Hematopoietic multipotent progenitor cell treated with erythropoietin and hydrocortisone succinate and interleukin-3 and kit ligand, for 8 days (in vitro differentiated cells): ENCODE data around the gene ARHGAP22.

Experiments
- DNase-seq: peaks from one replicate; pipeline ENCODE4 v3.0.0-alpha.2; 2015

Gene ARHGAP22

GRCh38 chr10:48550071-48550691 is 54.7 kb downstream of the ARHGAP22 start:
- DNase-seq = no peak

GRCh38 chr10:48549236-48549635 is 55.6 kb downstream of the ARHGAP22 start:
- no peak for DNase-seq

GRCh38 chr10:48548531-48549135 is 56.2 kb downstream of the ARHGAP22 start:
- no peak for DNase-seq

- DNase-seq = no peak
Measured at GRCh38 chr10:48547981-48548380, 56.9 kb downstream of the ARHGAP22 start.

GRCh38 chr10:48547061-48547895 is 57.6 kb downstream of the ARHGAP22 start:
- no peak for DNase-seq

- no peak for DNase-seq
Measured at GRCh38 chr10:48545462-48546145, 59.3 kb downstream of the ARHGAP22 start.

- no peak for DNase-seq
Measured at GRCh38 chr10:48543182-48543844, 61.6 kb downstream of the ARHGAP22 start.

- no peak for DNase-seq
Measured at GRCh38 chr10:48542471-48543181, 62.2 kb downstream of the ARHGAP22 start.

- DNase-seq = no peak
Measured at GRCh38 chr10:48541144-48541795, 63.6 kb downstream of the ARHGAP22 start.

- no peak for DNase-seq
Measured at GRCh38 chr10:48538611-48539010, 66.3 kb downstream of the ARHGAP22 start.

GRCh38 chr10:48536916-48537890 is 67.7 kb downstream of the ARHGAP22 start:
- DNase-seq = no peak

- DNase-seq = no peak
Measured at GRCh38 chr10:48536156-48536500, 68.7 kb downstream of the ARHGAP22 start.

- no peak for DNase-seq
Measured at GRCh38 chr10:48535416-48536155, 69.3 kb downstream of the ARHGAP22 start.

GRCh38 chr10:48533951-48534720 is 70.7 kb downstream of the ARHGAP22 start:
- no peak for DNase-seq

GRCh38 chr10:48533540-48533939 is 71.3 kb downstream of the ARHGAP22 start:
- DNase-seq = no peak

- DNase-seq = no peak
Measured at GRCh38 chr10:48531486-48531885, 73.4 kb downstream of the ARHGAP22 start.

- no peak for DNase-seq
Measured at GRCh38 chr10:48529331-48529730, 75.5 kb downstream of the ARHGAP22 start.

GRCh38 chr10:48527756-48528155 is 77.1 kb downstream of the ARHGAP22 start:
- DNase-seq = no peak
